Measurements from ENCODE around the gene CRK.

DNA sequence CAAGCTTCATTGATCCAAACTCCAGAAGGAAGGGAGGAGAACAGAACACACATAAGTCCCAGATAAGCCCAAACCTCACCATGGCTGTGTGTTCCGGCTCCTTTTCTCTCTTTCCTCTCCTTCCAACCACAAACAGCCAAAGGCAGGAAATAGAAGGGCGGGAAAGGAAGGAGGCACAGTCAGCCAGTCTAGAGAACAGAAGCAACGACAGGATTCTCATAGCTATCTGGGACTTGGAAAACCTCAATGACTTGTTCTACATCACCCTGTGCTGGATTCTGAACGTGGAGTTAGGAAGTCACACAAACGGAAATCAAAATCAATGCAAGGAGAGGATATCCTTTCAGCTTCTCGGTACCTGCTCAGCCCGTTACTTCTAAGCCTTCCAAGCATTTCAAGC, 9.0 kb downstream of the CRK start:
- TF ChIP-seq, protein P1, sequence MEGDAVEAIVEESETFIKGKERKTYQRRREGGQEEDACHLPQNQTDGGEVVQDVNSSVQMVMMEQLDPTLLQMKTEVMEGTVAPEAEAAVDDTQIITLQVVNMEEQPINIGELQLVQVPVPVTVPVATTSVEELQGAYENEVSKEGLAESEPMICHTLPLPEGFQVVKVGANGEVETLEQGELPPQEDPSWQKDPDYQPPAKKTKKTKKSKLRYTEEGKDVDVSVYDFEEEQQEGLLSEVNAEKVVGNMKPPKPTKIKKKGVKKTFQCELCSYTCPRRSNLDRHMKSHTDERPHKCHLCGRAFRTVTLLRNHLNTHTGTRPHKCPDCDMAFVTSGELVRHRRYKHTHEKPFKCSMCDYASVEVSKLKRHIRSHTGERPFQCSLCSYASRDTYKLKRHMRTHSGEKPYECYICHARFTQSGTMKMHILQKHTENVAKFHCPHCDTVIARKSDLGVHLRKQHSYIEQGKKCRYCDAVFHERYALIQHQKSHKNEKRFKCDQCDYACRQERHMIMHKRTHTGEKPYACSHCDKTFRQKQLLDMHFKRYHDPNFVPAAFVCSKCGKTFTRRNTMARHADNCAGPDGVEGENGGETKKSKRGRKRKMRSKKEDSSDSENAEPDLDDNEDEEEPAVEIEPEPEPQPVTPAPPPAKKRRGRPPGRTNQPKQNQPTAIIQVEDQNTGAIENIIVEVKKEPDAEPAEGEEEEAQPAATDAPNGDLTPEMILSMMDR (IDR thresholded peaks at IDR 0.05): no peak
- no peak for TF ChIP-seq POLR2A (IDR thresholded peaks at IDR 0.05)
- TF ChIP-seq EP300 (IDR thresholded peaks at IDR 0.05): no peak
- TF ChIP-seq POLR2AphosphoS5 (IDR thresholded peaks at IDR 0.05): no peak

All from gastroesophageal sphincter (tissue), 3 donors.